ENCODE measurements around the gene GJC1.

The GJC1 gene

GRCh38 chr17:44829523-44830358 lies at the start of gene GJC1:
GJC1 (minus strand) TSS chr17:44830287; CDS start chr17:44805817, 24,470 bp downstream.
- peak; percentile 19 for DNase-seq (ENCODE audit: low spot score)
- Mint-ChIP-seq H3K36me3 (ENCODE audit: low read depth) (no peaks in the 10 kb centered on the region), H3K4me3 (peak within 1 kb of the TSS; percentile 75), H3K4me1 (ENCODE audit: low read depth) (peaks cover 9% of the 10 kb centered on the region), H3K9me3 (no peaks in the 10 kb centered on the region), H3K27me3 (ENCODE audit: low read depth) (peaks cover 62% of the 10 kb centered on the region), H3K27ac (peak within 1 kb of the TSS; percentile 0)

- no peak overlapping the region for H3K27ac Mint-ChIP-seq
- no peaks in the 10 kb centered on the region for H3K27me3 Mint-ChIP-seq (ENCODE audit: low read depth)
- H3K4me1 Mint-ChIP-seq (ENCODE audit: low read depth) = no peaks in the 10 kb centered on the region
- peaks cover 52% of the 10 kb centered on the region for H3K36me3 Mint-ChIP-seq (ENCODE audit: low read depth)
- no peaks in the 10 kb centered on the region for H3K9me3 Mint-ChIP-seq
- DNase-seq (ENCODE audit: low spot score) = no peak
- H3K4me3 Mint-ChIP-seq = no peak overlapping the region
Observed at GRCh38 chr17:44879376-44879775, 49.3 kb upstream of the GJC1 start.

GRCh38 chr17:44878627-44879221 lies 48.6 kb upstream of the GJC1 start:
- peaks cover 54% of the 10 kb centered on the region for H3K36me3 Mint-ChIP-seq (ENCODE audit: low read depth)
- no peak overlapping the region for H3K4me3 Mint-ChIP-seq
- H3K4me1 Mint-ChIP-seq (ENCODE audit: low read depth) = no peaks in the 10 kb centered on the region
- no peaks in the 10 kb centered on the region for H3K27me3 Mint-ChIP-seq (ENCODE audit: low read depth)
- no peaks in the 10 kb centered on the region for H3K9me3 Mint-ChIP-seq
- no peak for DNase-seq (ENCODE audit: low spot score)
- H3K27ac Mint-ChIP-seq = no peak overlapping the region

- no peaks in the 10 kb centered on the region for H3K9me3 Mint-ChIP-seq
- H3K4me3 Mint-ChIP-seq = no peak overlapping the region
- H3K36me3 Mint-ChIP-seq (ENCODE audit: low read depth) = peaks cover 49% of the 10 kb centered on the region
- no peaks in the 10 kb centered on the region for H3K4me1 Mint-ChIP-seq (ENCODE audit: low read depth)
- no peaks in the 10 kb centered on the region for H3K27me3 Mint-ChIP-seq (ENCODE audit: low read depth)
- no peak for DNase-seq (ENCODE audit: low spot score)
- H3K27ac Mint-ChIP-seq = no peak overlapping the region
Observed at GRCh38 chr17:44877121-44877520, 47.0 kb upstream of the GJC1 start.

- H3K27me3 Mint-ChIP-seq (ENCODE audit: low read depth) = no peaks in the 10 kb centered on the region
- H3K4me1 Mint-ChIP-seq (ENCODE audit: low read depth) = no peaks in the 10 kb centered on the region
- H3K4me3 Mint-ChIP-seq = no peak overlapping the region
- no peaks in the 10 kb centered on the region for H3K9me3 Mint-ChIP-seq
- H3K36me3 Mint-ChIP-seq (ENCODE audit: low read depth) = peaks cover 53% of the 10 kb centered on the region
- H3K27ac Mint-ChIP-seq = no peak overlapping the region
- no peak for DNase-seq (ENCODE audit: low spot score)
Observed at GRCh38 chr17:44875761-44876160, 45.7 kb upstream of the GJC1 start.

- no peak overlapping the region for H3K27ac Mint-ChIP-seq
- peaks cover 40% of the 10 kb centered on the region for H3K36me3 Mint-ChIP-seq (ENCODE audit: low read depth)
- H3K4me1 Mint-ChIP-seq (ENCODE audit: low read depth) = no peaks in the 10 kb centered on the region
- H3K27me3 Mint-ChIP-seq (ENCODE audit: low read depth) = no peaks in the 10 kb centered on the region
- no peaks in the 10 kb centered on the region for H3K9me3 Mint-ChIP-seq
- no peak for DNase-seq (ENCODE audit: low spot score)
- no peak overlapping the region for H3K4me3 Mint-ChIP-seq
Observed at GRCh38 chr17:44872131-44872768, 42.2 kb upstream of the GJC1 start.

- H3K27me3 Mint-ChIP-seq (ENCODE audit: low read depth) = no peaks in the 10 kb centered on the region
- no peaks in the 10 kb centered on the region for H3K9me3 Mint-ChIP-seq
- no peaks in the 10 kb centered on the region for H3K4me1 Mint-ChIP-seq (ENCODE audit: low read depth)
- peaks cover 37% of the 10 kb centered on the region for H3K36me3 Mint-ChIP-seq (ENCODE audit: low read depth)
- no peak overlapping the region for H3K27ac Mint-ChIP-seq
- no peak for DNase-seq (ENCODE audit: low spot score)
- no peak overlapping the region for H3K4me3 Mint-ChIP-seq
Observed at GRCh38 chr17:44871556-44871955, 41.5 kb upstream of the GJC1 start.

- Mint-ChIP-seq H3K36me3 (ENCODE audit: low read depth) (peaks cover 51% of the 10 kb centered on the region), H3K9me3 (no peaks in the 10 kb centered on the region), H3K27ac (no peak overlapping the region), H3K27me3 (ENCODE audit: low read depth) (no peaks in the 10 kb centered on the region), H3K4me3 (no peak overlapping the region), H3K4me1 (ENCODE audit: low read depth) (no peaks in the 10 kb centered on the region)
- no peak for DNase-seq (ENCODE audit: low spot score)
Observed at GRCh38 chr17:44867841-44868240, 37.8 kb upstream of the GJC1 start.

GRCh38 chr17:44865931-44866330 lies 35.8 kb upstream of the GJC1 start:
- H3K36me3 Mint-ChIP-seq (ENCODE audit: low read depth) = peaks cover 47% of the 10 kb centered on the region
- DNase-seq (ENCODE audit: low spot score) = no peak
- H3K9me3 Mint-ChIP-seq = no peaks in the 10 kb centered on the region
- no peaks in the 10 kb centered on the region for H3K4me1 Mint-ChIP-seq (ENCODE audit: low read depth)
- H3K27me3 Mint-ChIP-seq (ENCODE audit: low read depth) = no peaks in the 10 kb centered on the region
- no peak overlapping the region for H3K4me3 Mint-ChIP-seq
- H3K27ac Mint-ChIP-seq = no peak overlapping the region

- Mint-ChIP-seq H3K4me3 (no peak overlapping the region), H3K27me3 (ENCODE audit: low read depth) (no peaks in the 10 kb centered on the region), H3K27ac (no peak overlapping the region), H3K4me1 (ENCODE audit: low read depth) (no peaks in the 10 kb centered on the region), H3K36me3 (ENCODE audit: low read depth) (peaks cover 51% of the 10 kb centered on the region), H3K9me3 (no peaks in the 10 kb centered on the region)
- peak; percentile 50 for DNase-seq (ENCODE audit: low spot score)
Observed at GRCh38 chr17:44865231-44865660, 35.2 kb upstream of the GJC1 start.

- no peak for DNase-seq (ENCODE audit: low spot score)
- no peak overlapping the region for H3K4me3 Mint-ChIP-seq
- no peaks in the 10 kb centered on the region for H3K4me1 Mint-ChIP-seq (ENCODE audit: low read depth)
- no peaks in the 10 kb centered on the region for H3K9me3 Mint-ChIP-seq
- no peaks in the 10 kb centered on the region for H3K27me3 Mint-ChIP-seq (ENCODE audit: low read depth)
- H3K36me3 Mint-ChIP-seq (ENCODE audit: low read depth) = peaks cover 51% of the 10 kb centered on the region
- H3K27ac Mint-ChIP-seq = no peak overlapping the region
Observed at GRCh38 chr17:44864831-44865230, 34.7 kb upstream of the GJC1 start.

- Mint-ChIP-seq H3K27ac (no peak overlapping the region), H3K36me3 (ENCODE audit: low read depth) (peaks cover 55% of the 10 kb centered on the region), H3K27me3 (ENCODE audit: low read depth) (no peaks in the 10 kb centered on the region), H3K9me3 (no peaks in the 10 kb centered on the region), H3K4me3 (no peak overlapping the region), H3K4me1 (ENCODE audit: low read depth) (no peaks in the 10 kb centered on the region)
- no peak for DNase-seq (ENCODE audit: low spot score)
Observed at GRCh38 chr17:44863061-44863918, 33.2 kb upstream of the GJC1 start.

GRCh38 chr17:44862278-44862914 lies 32.3 kb upstream of the GJC1 start:
- Mint-ChIP-seq H3K9me3 (no peaks in the 10 kb centered on the region), H3K4me3 (no peak overlapping the region), H3K27ac (no peak overlapping the region), H3K36me3 (ENCODE audit: low read depth) (peaks cover 56% of the 10 kb centered on the region), H3K27me3 (ENCODE audit: low read depth) (no peaks in the 10 kb centered on the region), H3K4me1 (ENCODE audit: low read depth) (no peaks in the 10 kb centered on the region)
- no peak for DNase-seq (ENCODE audit: low spot score)
